Fibroblast of lung (primary cell): ENCODE results near the gene CD248. TPM values are rescaled to one million over a fixed set of nuclear protein-coding genes. Genes with fewer than 3 reads are reported as not detected.

Source experiments
- DNase-seq, 2 donors: peaks; one replicate each; pipeline versions ENCODE4 v3.0.0 to v3.0.0-alpha.2; 2010; ENCODE audit warnings: low read depth in 2 of 2
- H2AFZ ChIP-seq: 2 replicates; pipeline ENCODE4 v1.5.1; 2012; ENCODE audit warnings: low read length, control low read depth, inconsistent platforms
- H3K27ac ChIP-seq: 2 replicates; pipeline ENCODE4 v1.5.1; 2011; ENCODE audit warnings: low read length, control low read depth; ENCODE audit not compliant: insufficient read depth
- H3K27me3 ChIP-seq: 2 replicates; pipeline ENCODE4 v1.5.1; 2011; ENCODE audit warnings: mild to moderate bottlenecking, low read length; ENCODE audit not compliant: control insufficient read depth, insufficient read depth
- H3K36me3 ChIP-seq: 2 replicates; pipeline ENCODE4 v1.5.1; 2011; ENCODE audit warnings: low read length; ENCODE audit not compliant: control insufficient read depth, insufficient read depth
- H3K4me1 ChIP-seq: 2 replicates; pipeline ENCODE4 v1.5.1; 2011; ENCODE audit warnings: low read length; ENCODE audit not compliant: control insufficient read depth, insufficient read depth; ENCODE audit errors: extremely low read depth
- H3K4me2 ChIP-seq: 2 replicates; pipeline ENCODE4 v1.5.1; 2011; ENCODE audit warnings: low read length, control low read depth; ENCODE audit not compliant: insufficient read depth; ENCODE audit errors: extremely low read depth
- H3K4me3 ChIP-seq, 4 experiments: fragments of 200-600 bp in 1 of 4; sonication (generic) in 1 of 4; replicated peaks in 1 of 4; 2 replicates each; pipeline ENCODE4 v1.5.1; 2011 to 2016; ENCODE audit warnings: low read length in 4 of 4, low read depth in 3 of 4, mild to moderate bottlenecking in 3 of 4, control low read depth in 2 of 4, inconsistent platforms in 1 of 4, mixed read lengths in 1 of 4; ENCODE audit not compliant: insufficient read depth in 1 of 4; ENCODE audit errors: control extremely low read depth in 1 of 4
- H3K79me2 ChIP-seq: 2 replicates; pipeline ENCODE4 v1.5.1; 2012; ENCODE audit warnings: mild to moderate bottlenecking, low read length, inconsistent platforms; ENCODE audit not compliant: control insufficient read depth, insufficient read depth
- H3K9ac ChIP-seq: 2 replicates; pipeline ENCODE4 v1.5.1; 2011; ENCODE audit warnings: mild to moderate bottlenecking, low read length, control low read depth; ENCODE audit not compliant: insufficient read depth
- H3K9me3 ChIP-seq: 2 replicates; pipeline ENCODE4 v1.5.1; 2012; ENCODE audit warnings: low read depth, low read length; ENCODE audit not compliant: control insufficient read depth, insufficient read depth
- H4K20me1 ChIP-seq: 2 replicates; pipeline ENCODE4 v1.5.1; 2011; ENCODE audit warnings: low read length; ENCODE audit not compliant: control insufficient read depth, insufficient read depth; ENCODE audit errors: extremely low read depth
- CTCF ChIP-seq, 2 donors: IDR thresholded peaks in 1 of 2; conservative IDR thresholded peaks in 1 of 2; 1 replicate in 1 of 2; 2 replicates in 1 of 2; pipeline ENCODE4 v1.5.1; 2011 to 2012; ENCODE audit warnings: low read length in 2 of 2, control low read depth in 1 of 2, inconsistent platforms in 1 of 2, low read depth in 1 of 2, mild to moderate bottlenecking in 1 of 2
- EZH2 ChIP-seq: IDR thresholded peaks from 2 replicates; pipeline ENCODE4 v1.5.1; 2012; ENCODE audit warnings: low read length, control low read depth, mild to moderate bottlenecking; ENCODE audit errors: missing control alignments
- polyA plus RNA-seq, 2 donors: library from polyadenylated mRNA; depleted of rRNA in 1 of 2; stranded (reverse) in 1 of 2; unstranded in 1 of 2; fragments of >200 nt; gene quantifications; 2 replicates each; pipeline ENCODE4 v1.2.1, GENCODE V29; 2011 to 2012; ENCODE audit warnings: missing spikeins in 1 of 2
- total RNA-seq: library from RNA; depleted of rRNA; stranded (reverse); fragments of >200 nt; gene quantifications from 2 replicates; pipeline ENCODE4 v1.2.1, GENCODE V29; 2014

CD248 gene
- total and polyA plus RNA-seq, 2 donors (not counting 1 experiment from before 2014, with no cell fraction given) = 95.6 to 132 TPM

GRCh38 chr11:66293777-66294625, 22.8 kb downstream of the CD248 start:
- Histone ChIP-seq H4K20me1 (no peaks in the 10 kb centered on the region), H3K9me3 (no peaks in the 10 kb centered on the region), H3K36me3 (no peaks in the 10 kb centered on the region), H3K4me1 (peaks cover 4% of the 10 kb centered on the region), H3K4me3 (no peak overlapping the region), H3K9ac (no peak overlapping the region), H3K4me2 (no peak overlapping the region), H3K27me3 (peaks cover 35% of the 10 kb centered on the region), H2AFZ (no peak overlapping the region), H3K79me2 (no peaks in the 10 kb centered on the region), H3K27ac (no peak overlapping the region)
- no peak for DNase-seq
- TF ChIP-seq EZH2 (no peak), CTCF (conservative IDR thresholded peaks at IDR 0.05 in 1 of 2, IDR thresholded peaks at IDR 0.05 in 1 of 2; ENCODE audit: low read depth in 1 of 2, low read length in 2 of 2) (no peak)

GRCh38 chr11:66293352-66293751, 23.5 kb downstream of the CD248 start:
- Histone ChIP-seq H3K9me3 (no peaks in the 10 kb centered on the region), H3K4me3 (no peak overlapping the region), H2AFZ (no peak overlapping the region), H3K27me3 (peaks cover 34% of the 10 kb centered on the region), H4K20me1 (no peaks in the 10 kb centered on the region), H3K79me2 (peaks cover 3% of the 10 kb centered on the region), H3K27ac (no peak overlapping the region), H3K4me2 (no peak overlapping the region), H3K9ac (no peak overlapping the region), H3K4me1 (peaks cover 4% of the 10 kb centered on the region), H3K36me3 (no peaks in the 10 kb centered on the region)
- no peak for DNase-seq
- TF ChIP-seq CTCF (conservative IDR thresholded peaks at IDR 0.05 in 1 of 2, IDR thresholded peaks at IDR 0.05 in 1 of 2; ENCODE audit: low read depth in 1 of 2, low read length in 2 of 2) (no peak), EZH2 (peak; percentile 3)

- TF ChIP-seq CTCF (conservative IDR thresholded peaks at IDR 0.05 in 1 of 2, IDR thresholded peaks at IDR 0.05 in 1 of 2; ENCODE audit: low read depth in 1 of 2, low read length in 2 of 2) (no peak), EZH2 (peak; percentile 58)
- Histone ChIP-seq H3K27me3 (peaks cover 32% of the 10 kb centered on the region), H4K20me1 (no peaks in the 10 kb centered on the region), H3K79me2 (peaks cover 9% of the 10 kb centered on the region), H3K4me2 (no peak overlapping the region), H3K9me3 (no peaks in the 10 kb centered on the region), H2AFZ (no peak overlapping the region), H3K27ac (no peak overlapping the region), H3K9ac (no peak overlapping the region), H3K4me3 (no peak overlapping the region), H3K4me1 (peaks cover 6% of the 10 kb centered on the region), H3K36me3 (no peaks in the 10 kb centered on the region)
- DNase-seq = no peak
Observed at GRCh38 chr11:66292543-66293332, 24.1 kb downstream of the CD248 start.
